GM23248 (cell line): ENCODE results near the gene RABGAP1L.

Source experiments
- EZH2 ChIP-seq: fragments of 200-600 bp; sonication (generic); IDR thresholded peaks from 2 replicates; pipeline ENCODE4 v1.6.1; 2018; ENCODE audit warnings: antibody characterized with exemption, mild to moderate bottlenecking; ENCODE audit not compliant: insufficient read depth, poor library complexity, severe bottlenecking
- EZH2phosphoT487 ChIP-seq: fragments of 200-600 bp; sonication (generic); IDR thresholded peaks from 2 replicates; pipeline ENCODE4 v1.6.1; 2018; ENCODE audit warnings: antibody characterized with exemption, moderate library complexity, mild to moderate bottlenecking, low read depth; ENCODE audit not compliant: insufficient read depth

DNA sequence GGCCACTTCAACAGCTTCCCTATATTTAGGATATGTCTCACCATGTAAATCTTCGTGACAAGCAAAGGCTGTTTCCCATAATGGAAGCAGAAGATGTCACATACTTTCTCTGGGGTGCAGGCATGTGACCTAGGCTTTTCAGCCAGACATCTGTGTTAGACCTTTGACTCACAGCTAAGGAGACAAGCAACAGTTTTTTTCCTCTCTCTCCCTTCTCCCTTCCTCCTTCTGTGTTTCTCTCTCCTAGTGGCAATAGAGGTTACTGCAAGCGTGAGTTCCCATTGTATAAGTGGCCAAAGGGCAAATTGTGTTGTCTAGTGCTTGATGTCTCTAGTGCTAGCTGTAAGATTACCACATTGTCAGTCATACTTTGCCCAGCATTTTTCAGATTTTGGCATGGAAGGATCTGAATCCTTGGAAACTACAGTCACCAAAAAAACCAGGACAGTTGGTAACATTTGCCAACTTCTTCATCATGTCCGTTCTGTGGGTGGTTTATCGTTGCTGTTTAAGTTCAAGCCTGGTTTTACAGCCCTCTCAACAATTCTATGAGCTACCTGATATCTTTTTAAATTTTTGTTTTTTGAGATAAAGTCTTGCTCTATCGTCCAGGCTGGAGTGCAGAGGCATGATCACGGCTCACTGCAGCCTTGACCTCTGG is 44.4 kb upstream of the RABGAP1L start:
- TF ChIP-seq EZH2 (no peak), EZH2phosphoT487 (no peak)
